Kidney capillary endothelial cell (primary cell): ENCODE results near the gene SCRT2.
A peak's percentile ranks its signal among the peaks of the same experiment; 100 is the strongest.

ENCODE experiments used
- DNase-seq: peaks from one replicate; pipeline ENCODE4 v3.0.0-alpha.2; 2018; ENCODE audit warnings: low spot score

The SCRT2 gene

GRCh38 chr20:671252-672030 lies 4.2 kb downstream of the SCRT2 start:
- DNase-seq = no peak

GRCh38 chr20:669573-669972 lies 6.0 kb downstream of the SCRT2 start:
- no peak for DNase-seq

- DNase-seq = no peak
These were observed 7.0 kb downstream of the SCRT2 start for GRCh38 chr20:668638-669037.

GRCh38 chr20:668050-668449 lies 7.6 kb downstream of the SCRT2 start:
- no peak for DNase-seq

- no peak for DNase-seq
These were observed 8.1 kb downstream of the SCRT2 start for GRCh38 chr20:667351-668034.

- DNase-seq = no peak
These were observed 8.7 kb downstream of the SCRT2 start for GRCh38 chr20:666877-667276.

- DNase-seq = no peak
These were observed 10.3 kb downstream of the SCRT2 start for GRCh38 chr20:665276-665675.

GRCh38 chr20:664576-664975 lies 11.0 kb downstream of the SCRT2 start:
- no peak for DNase-seq

- no peak for DNase-seq
These were observed 11.5 kb downstream of the SCRT2 start for GRCh38 chr20:664151-664550.

GRCh38 chr20:663315-664090 lies 12.1 kb downstream of the SCRT2 start:
- no peak for DNase-seq

GRCh38 chr20:662277-663192 lies 13.1 kb downstream of the SCRT2 start:
- DNase-seq = no peak

GRCh38 chr20:661474-662270 lies 13.9 kb downstream of the SCRT2 start:
- no peak for DNase-seq

GRCh38 chr20:658731-659291 lies 16.8 kb downstream of the SCRT2 start:
- DNase-seq = no peak

GRCh38 chr20:658202-658601 lies 17.4 kb downstream of the SCRT2 start:
- no peak for DNase-seq

- DNase-seq = no peak
These were observed 19.6 kb downstream of the SCRT2 start for GRCh38 chr20:655726-656624.

GRCh38 chr20:654417-654750 lies 21.2 kb downstream of the SCRT2 start:
- DNase-seq = no peak

GRCh38 chr20:653590-654416 lies 21.8 kb downstream of the SCRT2 start:
- DNase-seq = no peak

- peak; percentile 88 for DNase-seq
These were observed 22.5 kb downstream of the SCRT2 start, which contains the start of gene SRXN1 for GRCh38 chr20:653110-653589. SRXN1 (minus strand) TSS chr20:653200; CDS start chr20:653185, 15 bp downstream.
